Gastrocnemius medialis (tissue), 4 donors: Measurements from ENCODE around the gene PDE4D.

ENCODE experiments used
- POLR2A ChIP-seq, 2 donors: fragments of 450-650 bp; IDR thresholded peaks; one replicate each; pipeline ENCODE4 v1.6.1; 2017; ENCODE audit warnings: antibody characterized with exemption in 2 of 2, mild to moderate bottlenecking in 2 of 2, moderate library complexity in 2 of 2
- TF ChIP-seq, protein P1 (sequence below), 5 experiments: fragments of 450-650 bp in 3 of 5; fragments of 200-600 bp in 2 of 5; sonication (generic) in 2 of 5; IDR thresholded peaks in 4 of 5; conservative IDR thresholded peaks in 1 of 5; 1 replicate in 4 of 5; 2 replicates in 1 of 5; pipeline ENCODE4 v1.5.1; 2016 to 2019; ENCODE audit warnings: antibody characterized with exemption in 5 of 5, mild to moderate bottlenecking in 3 of 5, moderate library complexity in 3 of 5

DNA sequence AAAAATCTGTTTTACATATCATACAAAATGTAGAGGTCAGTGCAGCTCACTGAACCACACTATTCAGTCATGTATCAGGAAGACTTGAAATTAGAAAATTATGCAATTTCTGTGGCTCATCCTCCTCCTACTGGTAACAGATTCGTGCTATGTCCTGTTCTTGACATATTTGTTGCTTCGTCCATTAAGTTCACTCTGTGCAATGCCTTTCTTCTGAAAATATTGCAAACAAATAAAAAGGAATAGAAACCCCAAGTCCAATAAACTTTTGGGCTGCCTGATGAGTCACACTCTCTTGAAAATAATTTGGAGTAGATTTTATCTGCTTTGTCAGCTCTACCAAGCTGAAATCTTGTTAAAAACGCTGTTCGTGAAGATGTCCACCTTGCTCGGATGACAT, 919.4 kb downstream of the PDE4D start:
- TF ChIP-seq, protein P1, sequence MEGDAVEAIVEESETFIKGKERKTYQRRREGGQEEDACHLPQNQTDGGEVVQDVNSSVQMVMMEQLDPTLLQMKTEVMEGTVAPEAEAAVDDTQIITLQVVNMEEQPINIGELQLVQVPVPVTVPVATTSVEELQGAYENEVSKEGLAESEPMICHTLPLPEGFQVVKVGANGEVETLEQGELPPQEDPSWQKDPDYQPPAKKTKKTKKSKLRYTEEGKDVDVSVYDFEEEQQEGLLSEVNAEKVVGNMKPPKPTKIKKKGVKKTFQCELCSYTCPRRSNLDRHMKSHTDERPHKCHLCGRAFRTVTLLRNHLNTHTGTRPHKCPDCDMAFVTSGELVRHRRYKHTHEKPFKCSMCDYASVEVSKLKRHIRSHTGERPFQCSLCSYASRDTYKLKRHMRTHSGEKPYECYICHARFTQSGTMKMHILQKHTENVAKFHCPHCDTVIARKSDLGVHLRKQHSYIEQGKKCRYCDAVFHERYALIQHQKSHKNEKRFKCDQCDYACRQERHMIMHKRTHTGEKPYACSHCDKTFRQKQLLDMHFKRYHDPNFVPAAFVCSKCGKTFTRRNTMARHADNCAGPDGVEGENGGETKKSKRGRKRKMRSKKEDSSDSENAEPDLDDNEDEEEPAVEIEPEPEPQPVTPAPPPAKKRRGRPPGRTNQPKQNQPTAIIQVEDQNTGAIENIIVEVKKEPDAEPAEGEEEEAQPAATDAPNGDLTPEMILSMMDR (IDR thresholded peaks at IDR 0.05 in 4 of 5, conservative IDR thresholded peaks at IDR 0.05 in 1 of 5), result no peak
- TF ChIP-seq POLR2A (IDR thresholded peaks at IDR 0.05), result no peak
